Left cardiac atrium (tissue), 4 donors: ENCODE data around the gene SERPINB12. TPM values are rescaled to one million over a fixed set of nuclear protein-coding genes. Genes with fewer than 3 reads are reported as not detected.
A peak's percentile ranks its signal among the peaks of the same experiment; 100 is the strongest.

Experiments
- ATAC-seq, 2 donors: fragments of 200-7000 bp; cut with Tn5 transposase; one replicate each; pipeline ENCODE4 v1.9.1; 2020; ENCODE audit warnings: mild to moderate bottlenecking in 2 of 2, moderate library complexity in 2 of 2
- DNase-seq: peaks from one replicate; pipeline ENCODE4 v3.0.0-alpha.2; 2020
- intact Hi-C, 2 donors: fragments of 100-400 bp; cut with DNase I; formaldehyde crosslinking; loops; one replicate each; pipeline versions ENCODE4 v1.14.1 to v1.15.1; 2022 to 2023
- total RNA-seq, 2 donors: library from RNA; stranded (reverse); fragmentation: NEBNext Ultra II Directional; extraction: Animal tissue kit (Norgen Biotek cat#: 25700); gene quantifications; one replicate each; pipeline ENCODE4 v1.2.1, GENCODE V29; 2021
- donor health status: DM: no; HTN: yes; CAD: no.
- donor health status: DM: no; HTN: yes; CAD: no; lungs with severe emphysema.
- donor health status: DM: yes; HTN: yes; CAD: no.
- donor health status: Dilated cardiomyopathy.

Gene SERPINB12
- total RNA-seq, 2 donors from 2014 or later: not detected

GRCh38 chr18:63539904-63540510, 2.2 kb upstream of the SERPINB12 start:
- ATAC-seq (no peak), DNase-seq (no peak)
- intact Hi-C loops: no loop called here

DNA sequence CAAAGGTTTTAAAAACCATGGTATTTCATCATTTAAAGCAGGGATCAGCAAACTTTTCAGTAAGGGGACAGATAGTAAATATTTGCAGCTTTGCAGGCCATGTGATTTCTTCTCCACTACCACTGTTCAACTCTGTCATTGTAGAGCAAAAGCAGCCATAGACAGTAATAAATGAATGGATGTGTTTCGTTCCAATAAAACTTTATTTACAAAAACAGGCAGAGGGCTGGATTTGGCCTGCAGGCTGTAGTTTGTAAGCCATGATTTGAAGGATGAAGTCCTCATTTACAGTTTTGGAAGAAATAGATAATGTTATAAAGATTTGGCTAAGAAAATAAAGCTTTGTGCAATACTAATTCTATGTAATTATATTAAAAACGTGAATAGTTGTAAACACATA, 1.8 kb downstream of the SERPINB12 start:
- ATAC-seq: no peak
- intact Hi-C loops: no loop called here
- no peak for DNase-seq

GRCh38 chr18:63545000-63545399, 2.8 kb downstream of the SERPINB12 start:
- ATAC-seq: no peak
- intact Hi-C loops: no loop called here

GRCh38 chr18:63550068-63550467, 7.9 kb downstream of the SERPINB12 start:
- intact Hi-C loops: no loop called here
- ATAC-seq (no peak), DNase-seq (no peak)

More at GRCh38 chr18:63545000-63545399, 2.8 kb downstream of the SERPINB12 start:
- no peak for DNase-seq

GRCh38 chr18:63551769-63552168, 9.6 kb downstream of the SERPINB12 start:
- intact Hi-C loops: no loop called here
- no peak for ATAC-seq
- no peak for DNase-seq

DNA sequence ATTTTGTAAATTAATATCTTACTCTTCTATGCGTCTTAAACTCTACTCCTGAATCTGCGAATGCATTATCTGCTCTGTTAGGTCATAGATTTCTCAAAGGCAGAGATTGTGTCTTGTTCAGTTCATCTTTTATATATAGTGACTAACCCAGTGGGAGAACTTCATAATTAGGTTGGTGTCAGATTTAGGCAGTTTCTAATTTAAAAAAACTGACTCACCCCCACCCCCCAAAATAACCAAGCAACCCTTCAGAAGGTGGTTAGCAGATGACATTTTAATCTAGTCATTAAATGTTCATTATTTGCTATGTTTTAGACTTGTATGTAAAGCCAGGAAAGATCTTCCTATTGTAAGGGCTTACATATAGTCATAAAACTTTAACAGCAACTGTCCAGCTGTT, 10.4 kb downstream of the SERPINB12 start:
- intact Hi-C loops: no loop called here

DNA sequence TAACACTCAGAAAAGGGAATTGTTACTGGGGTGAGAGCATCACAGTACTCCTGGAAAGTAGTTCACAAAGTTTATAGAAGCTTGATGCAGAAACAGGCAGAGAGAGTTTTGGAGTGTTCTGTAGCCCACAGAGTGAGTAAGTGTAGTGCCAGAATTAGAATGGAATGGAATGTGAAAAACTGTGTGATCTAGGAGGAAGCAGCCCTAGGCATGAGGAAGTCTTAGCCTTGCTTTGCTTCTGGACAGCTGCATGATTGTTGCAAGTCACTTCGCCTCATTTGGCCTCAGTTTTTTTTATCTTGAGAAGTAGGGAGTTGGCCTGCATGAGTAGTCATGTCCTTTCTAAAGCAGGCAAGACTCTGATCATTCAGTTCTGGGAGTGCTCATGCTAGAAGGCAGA, 10.9 kb downstream of the SERPINB12 start:
- intact Hi-C loops: no loop called here
- DNase-seq: no peak

More for the DNA sequence above, 10.4 kb downstream of the SERPINB12 start:
- DNase-seq (no peak), ATAC-seq (no peak)

GRCh38 chr18:63559567-63560491, 17.7 kb downstream of the SERPINB12 start:
- ATAC-seq: no peak
- no peak for DNase-seq
- intact Hi-C loops: no loop called here

More for the DNA sequence above, 10.9 kb downstream of the SERPINB12 start:
- ATAC-seq: peak; percentile 84 to 86

DNA sequence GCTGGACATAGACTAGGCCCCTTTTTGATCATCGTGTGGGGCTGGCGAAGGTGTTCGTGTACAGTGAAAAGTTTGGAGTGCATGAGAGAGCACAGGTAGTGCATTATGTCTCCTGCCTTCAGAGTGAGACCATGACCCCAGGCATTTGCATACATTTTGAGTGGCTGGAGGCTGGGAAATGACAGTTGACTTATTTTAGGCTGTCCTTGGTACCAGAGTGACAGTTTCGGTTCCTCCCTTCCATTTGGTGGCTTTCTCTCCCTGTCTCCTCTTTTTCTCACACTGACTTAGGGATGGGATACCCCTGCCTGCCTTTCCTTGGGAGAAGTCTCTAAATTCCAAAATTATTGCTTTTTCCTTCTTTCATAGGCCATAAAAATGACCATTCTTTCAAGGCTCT, 20.1 kb downstream of the SERPINB12 start:
- intact Hi-C loops: no loop called here
- ATAC-seq (no peak), DNase-seq (no peak)

DNA sequence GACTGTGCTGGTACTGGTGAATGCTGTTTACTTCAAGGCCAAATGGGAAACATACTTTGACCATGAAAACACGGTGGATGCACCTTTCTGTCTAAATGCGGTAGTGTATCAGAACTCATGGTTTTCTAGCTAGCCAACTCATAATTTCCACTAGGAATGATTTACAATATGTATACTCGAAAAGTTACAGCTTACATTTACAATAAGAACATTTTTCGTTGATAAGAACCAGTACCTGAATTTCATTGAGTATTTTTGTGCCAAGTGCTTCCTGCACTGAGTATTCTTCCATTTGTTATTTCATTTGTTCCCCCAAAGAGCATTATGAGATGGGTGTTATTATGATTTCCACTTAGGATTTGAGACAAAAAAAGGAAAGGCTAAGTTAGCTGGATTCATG, 21.9 kb downstream of the SERPINB12 start:
- intact Hi-C loops: no loop called here
- DNase-seq (no peak), ATAC-seq (no peak)

GRCh38 chr18:63564561-63564960, 22.4 kb downstream of the SERPINB12 start:
- DNase-seq (no peak), ATAC-seq (no peak)
- intact Hi-C loops: no loop called here

DNA sequence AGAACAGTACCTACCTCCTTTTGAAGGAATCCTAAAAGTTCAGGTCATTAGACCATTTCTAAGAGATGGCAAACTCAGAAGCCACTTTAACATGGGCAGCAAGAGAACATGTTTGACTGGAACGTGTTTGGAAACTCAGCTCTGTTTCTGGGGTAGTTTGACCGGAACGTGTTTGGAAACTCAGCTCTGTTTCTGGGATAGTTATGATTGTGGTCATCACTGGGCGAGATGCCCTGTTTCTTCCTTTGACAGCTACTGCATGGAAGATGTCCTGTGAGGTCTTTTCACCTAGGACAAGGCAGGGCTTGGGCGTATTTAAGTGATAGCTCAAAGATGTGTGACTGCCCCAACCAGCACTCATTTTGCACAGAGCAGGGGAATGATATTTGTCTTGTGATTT, 25.1 kb downstream of the SERPINB12 start:
- intact Hi-C loops: no loop called here
- DNase-seq: no peak
- ATAC-seq: no peak

DNA sequence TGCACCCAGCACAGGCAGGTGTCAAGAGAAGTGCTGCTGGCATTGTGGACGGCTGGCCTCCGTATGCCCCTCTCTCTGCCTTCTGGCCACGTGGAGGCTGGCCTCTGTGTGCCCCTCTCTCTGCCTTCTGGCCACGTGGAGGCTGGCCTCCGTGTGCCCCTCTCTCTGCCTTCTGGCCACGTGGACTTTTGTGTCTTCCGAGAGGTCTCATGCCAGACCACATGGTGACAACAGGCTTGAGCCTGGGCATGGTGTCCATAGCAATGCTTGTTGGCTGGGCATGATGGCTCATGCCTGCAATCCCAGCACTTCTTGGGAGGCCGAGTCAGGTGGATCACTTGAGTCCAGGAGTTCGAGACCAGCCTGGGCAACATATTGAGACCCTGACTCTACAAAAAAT, 25.7 kb downstream of the SERPINB12 start:
- intact Hi-C loops: no loop called here
- DNase-seq (no peak), ATAC-seq (no peak)

GRCh38 chr18:63570721-63571120, 28.6 kb downstream of the SERPINB12 start:
- DNase-seq: no peak
- intact Hi-C loops: no loop called here
- ATAC-seq: no peak

DNA sequence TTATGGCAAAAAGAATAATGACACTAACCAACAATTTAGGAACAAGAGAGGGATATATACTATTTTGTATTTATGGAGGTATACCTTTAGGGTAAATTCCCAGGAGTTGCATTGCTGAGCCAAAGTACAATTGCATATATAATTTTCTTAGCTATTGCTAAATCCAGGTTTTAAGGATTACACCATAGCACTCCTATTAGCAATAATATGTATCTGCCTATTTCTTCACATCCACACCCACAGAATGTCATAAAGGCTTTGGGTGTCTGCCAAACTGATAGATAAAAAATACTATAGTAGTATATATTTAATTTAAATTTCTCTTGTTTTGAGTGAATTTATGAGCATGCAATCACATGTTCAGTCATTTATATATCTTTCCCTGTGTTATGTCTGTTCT, 33.5 kb downstream of the SERPINB12 start:
- no peak for ATAC-seq
- intact Hi-C loops: loop anchor here in 1 of 2 donors (5.0 kb wide), 1 partner anchor 58 kb away; no protein-coding TSS in a partner anchor
- no peak for DNase-seq

- intact Hi-C loops: loop anchor here (1.0 to 5.0 kb wide), 2 partner anchors 60 to 61 kb away; no protein-coding TSS in a partner anchor
- no peak for DNase-seq
- no peak for ATAC-seq
Measured at GRCh38 chr18:63578357-63578958, 36.3 kb downstream of the SERPINB12 start.

DNA sequence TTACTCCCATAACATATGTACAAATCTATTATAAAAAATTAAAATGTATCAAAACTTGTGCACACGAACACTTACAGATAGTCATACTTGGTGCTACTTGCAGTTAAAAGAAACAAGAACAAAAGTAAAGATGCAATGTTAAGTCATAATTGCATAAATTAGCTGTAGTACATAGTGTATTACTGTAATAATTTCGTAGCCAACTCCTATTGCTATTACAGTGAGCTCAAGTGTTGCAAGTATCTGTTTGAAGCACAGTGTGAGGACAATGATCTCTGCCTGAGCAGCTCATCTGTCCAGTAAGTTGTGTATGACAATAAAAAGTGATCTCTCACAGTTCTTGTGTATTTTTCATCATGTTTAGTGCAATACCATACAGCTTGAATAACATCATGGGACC, 37.4 kb downstream of the SERPINB12 start:
- intact Hi-C loops: loop anchor here in 1 of 2 donors (5.0 kb wide), 1 partner anchor 62 kb away; no protein-coding TSS in a partner anchor
- DNase-seq: no peak
- ATAC-seq: no peak

DNA sequence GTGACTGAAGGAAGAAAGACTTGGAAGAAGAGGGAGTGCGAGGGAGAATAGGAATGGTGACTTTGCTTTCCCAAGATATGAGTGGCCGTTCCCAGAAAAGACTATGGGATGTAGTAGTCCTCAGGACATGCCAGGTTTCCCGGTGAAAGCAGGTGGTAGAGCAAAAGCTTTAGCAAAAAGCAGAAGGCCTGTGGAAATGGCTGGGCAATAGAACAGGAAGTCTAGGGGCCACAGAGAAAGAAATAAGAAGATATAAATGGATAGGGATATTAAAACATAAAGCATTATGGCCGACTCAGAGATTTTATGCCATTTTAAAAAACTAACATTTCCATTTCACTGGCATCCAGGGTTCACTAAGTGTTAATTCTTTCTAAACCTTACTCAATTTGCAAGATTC, 43.8 kb downstream of the SERPINB12 start:
- no peak for DNase-seq
- intact Hi-C loops: no loop called here
- no peak for ATAC-seq

GRCh38 chr18:63586431-63586830, 44.3 kb downstream of the SERPINB12 start:
- no peak for ATAC-seq
- intact Hi-C loops: no loop called here
- DNase-seq: no peak

DNA sequence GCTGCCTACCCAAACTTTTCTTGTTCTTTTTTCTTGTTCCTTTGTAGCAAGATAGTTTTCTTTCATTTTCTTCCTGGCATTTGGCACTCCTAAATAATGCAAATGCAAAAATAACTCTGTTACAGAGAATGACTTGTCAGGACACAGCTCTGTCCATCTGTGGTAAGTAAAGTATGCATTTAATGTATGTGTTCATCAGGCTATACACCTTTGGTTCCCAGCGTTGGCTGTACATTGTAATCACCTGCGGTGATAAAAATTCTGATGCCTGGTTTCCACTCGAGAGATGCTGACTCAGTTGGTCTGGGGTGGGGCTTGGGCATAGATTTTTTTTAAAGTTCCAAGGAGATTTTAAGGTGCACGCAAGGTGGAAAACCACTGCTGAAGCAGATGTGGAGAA, 44.8 kb downstream of the SERPINB12 start, which contains the start of gene SERPINB13:
TSS of gene SERPINB13 (plus strand) at position 378 of the 400 bp plus-strand sequence. CDS start 1,325 bp downstream, outside the sequence.
- no peak for ATAC-seq
- intact Hi-C loops: no loop called here
- DNase-seq: no peak
